ACC112 (cell line): ENCODE data around the gene CWC27.

ENCODE experiments used
- H2AFZ ChIP-seq: fragments of 200-600 bp; sonication (generic); one replicate; pipeline ENCODE4 v1.6.0; 2017; ENCODE audit warnings: antibody characterized with exemption, low read length; ENCODE audit not compliant: unreplicated experiment
- H3K27ac ChIP-seq: fragments of 200-600 bp; sonication (generic); 2 replicates; pipeline ENCODE4 v1.5.1; 2014; ENCODE audit warnings: low read depth, mild to moderate bottlenecking, antibody characterized with exemption, low read length, moderate library complexity
- H3K27me3 ChIP-seq: fragments of 200-600 bp; sonication (generic); 2 replicates; pipeline ENCODE4 v1.6.1; 2014; ENCODE audit warnings: mild to moderate bottlenecking, antibody characterized with exemption, low read length, moderate library complexity, mixed read lengths; ENCODE audit not compliant: insufficient read depth
- H3K36me3 ChIP-seq: fragments of 200-600 bp; sonication (generic); 2 replicates; pipeline ENCODE4 v1.6.1; 2016; ENCODE audit warnings: mild to moderate bottlenecking, antibody characterized with exemption, low read length, moderate library complexity, mixed read lengths; ENCODE audit not compliant: insufficient read depth
- H3K4me1 ChIP-seq: fragments of 200-600 bp; sonication (generic); one replicate; pipeline ENCODE4 v1.6.1; 2016; ENCODE audit warnings: low read length, mixed read lengths; ENCODE audit not compliant: insufficient read depth, unreplicated experiment, control insufficient read depth
- H3K4me3 ChIP-seq: fragments of 200-600 bp; sonication (generic); 2 replicates; pipeline ENCODE4 v1.5.1; 2014; ENCODE audit warnings: mild to moderate bottlenecking, low read depth, low read length
- H3K79me2 ChIP-seq: fragments of 200-600 bp; sonication (generic); one replicate; pipeline ENCODE4 v1.6.0; 2016; ENCODE audit warnings: low read length; ENCODE audit not compliant: control insufficient read depth, unreplicated experiment, insufficient read depth

CWC27 gene

GRCh38 chr5:64968591-64969110 is 199.9 kb downstream of the CWC27 start:
- Histone ChIP-seq H3K4me1 (peaks cover 14% of the 10 kb centered on the region), H3K36me3 (peaks cover 14% of the 10 kb centered on the region), H3K79me2 (no peaks in the 10 kb centered on the region), H3K27me3 (no peaks in the 10 kb centered on the region), H3K4me3 (no peak overlapping the region), H3K27ac (no peak overlapping the region), H2AFZ (no peak overlapping the region)

DNA sequence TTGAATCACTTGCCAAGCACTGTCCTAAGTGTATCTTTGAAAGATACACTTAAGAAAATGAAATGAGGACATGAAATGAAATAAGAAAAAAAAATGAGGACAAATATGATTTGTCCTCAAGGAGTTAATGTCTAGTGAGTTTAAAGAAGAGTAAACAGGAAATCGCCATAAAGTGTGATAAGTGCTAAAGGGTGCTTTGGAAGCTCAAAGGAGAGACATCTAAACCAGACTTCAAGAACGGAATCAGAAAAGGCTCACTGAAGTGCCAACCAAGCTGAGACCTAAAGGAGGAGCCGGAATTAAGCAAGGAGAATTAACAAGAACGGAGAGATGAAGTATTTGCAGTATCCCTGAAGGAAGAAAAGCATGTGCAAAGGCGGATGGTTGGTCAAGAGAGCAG is 200.8 kb downstream of the CWC27 start:
- no peak overlapping the region for H2AFZ ChIP-seq
- no peaks in the 10 kb centered on the region for H3K27me3 ChIP-seq
- H3K27ac ChIP-seq: no peak overlapping the region
- H3K36me3 ChIP-seq: peaks cover 7% of the 10 kb centered on the region; the same call in 1 of the 2 replicates
- H3K4me3 ChIP-seq: no peak overlapping the region
- H3K4me1 ChIP-seq: peaks cover 14% of the 10 kb centered on the region
- H3K79me2 ChIP-seq: no peaks in the 10 kb centered on the region

- Histone ChIP-seq H3K4me3 (no peak overlapping the region), H3K27me3 (no peaks in the 10 kb centered on the region), H3K36me3 (peaks cover 6% of the 10 kb centered on the region; the same call in 1 of the 2 replicates), H3K79me2 (no peaks in the 10 kb centered on the region), H2AFZ (no peak overlapping the region), H3K27ac (no peak overlapping the region), H3K4me1 (peaks cover 4% of the 10 kb centered on the region)
Measured at GRCh38 chr5:64971513-64971912, 202.8 kb downstream of the CWC27 start.

DNA sequence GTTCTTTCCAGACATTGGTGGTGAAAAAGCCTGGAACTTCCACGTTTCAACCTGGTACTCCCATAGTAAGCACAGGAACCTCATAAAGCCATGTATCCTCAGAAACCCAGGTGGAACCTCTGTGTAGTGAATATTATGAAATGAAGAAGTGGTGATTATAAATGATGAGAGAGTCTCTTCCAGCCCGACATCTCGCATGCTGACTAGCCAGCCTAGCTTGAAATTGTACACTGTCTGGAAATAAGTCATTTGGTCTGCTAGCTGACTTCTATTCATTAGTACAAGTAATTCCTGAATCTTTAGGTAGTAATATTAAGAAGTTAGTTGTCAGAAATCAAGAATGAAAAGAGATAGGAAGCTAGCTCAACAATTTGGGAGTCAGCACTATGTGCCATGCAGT is 203.3 kb downstream of the CWC27 start:
- no peak overlapping the region for H3K4me3 ChIP-seq
- no peaks in the 10 kb centered on the region for H3K79me2 ChIP-seq
- peaks cover 4% of the 10 kb centered on the region for H3K4me1 ChIP-seq
- H2AFZ ChIP-seq: no peak overlapping the region
- H3K36me3 ChIP-seq: peaks cover 6% of the 10 kb centered on the region; the same call in 1 of the 2 replicates
- H3K27ac ChIP-seq: peak overlapping the region; percentile 30; the same call in 1 of the 2 replicates
- H3K27me3 ChIP-seq: no peaks in the 10 kb centered on the region

DNA sequence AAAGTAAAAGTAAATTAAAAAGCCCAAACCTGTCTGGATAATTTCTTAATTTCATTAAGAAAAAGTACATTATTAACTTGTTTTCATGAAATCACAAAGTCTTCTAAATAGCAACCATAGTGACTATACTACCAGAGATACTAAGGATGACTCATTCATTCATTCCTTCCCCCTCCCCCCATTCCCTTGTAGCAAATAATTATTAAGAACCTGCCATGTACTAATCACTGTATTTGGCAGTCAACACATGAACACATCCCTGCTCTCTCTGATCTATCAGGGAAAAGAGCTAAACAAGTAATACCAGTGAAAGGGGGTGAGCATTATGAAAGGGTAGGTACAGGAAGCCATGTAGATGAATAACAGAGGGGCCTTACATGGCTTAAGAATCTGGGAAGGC is 203.9 kb downstream of the CWC27 start:
- peaks cover 4% of the 10 kb centered on the region for H3K4me1 ChIP-seq
- peaks cover 6% of the 10 kb centered on the region; the same call in 1 of the 2 replicates for H3K36me3 ChIP-seq
- no peaks in the 10 kb centered on the region for H3K79me2 ChIP-seq

GRCh38 chr5:64973215-64973614 is 204.5 kb downstream of the CWC27 start:
- H2AFZ ChIP-seq: no peak overlapping the region
- H3K27me3 ChIP-seq: no peaks in the 10 kb centered on the region
- no peak overlapping the region for H3K27ac ChIP-seq
- H3K4me3 ChIP-seq: no peak overlapping the region
- no peaks in the 10 kb centered on the region for H3K79me2 ChIP-seq
- H3K36me3 ChIP-seq: peaks cover 6% of the 10 kb centered on the region; the same call in 1 of the 2 replicates
- peaks cover 10% of the 10 kb centered on the region for H3K4me1 ChIP-seq

More for the DNA sequence above, 203.9 kb downstream of the CWC27 start:
- Histone ChIP-seq H3K27me3 (no peaks in the 10 kb centered on the region), H3K4me3 (no peak overlapping the region), H3K27ac (peak overlapping the region; percentile 25; the same call in 1 of the 2 replicates), H2AFZ (no peak overlapping the region)

GRCh38 chr5:64977779-64978178 is 209.0 kb downstream of the CWC27 start:
- Histone ChIP-seq H3K36me3 (peaks cover 4% of the 10 kb centered on the region; the same call in 1 of the 2 replicates), H3K27me3 (no peaks in the 10 kb centered on the region), H3K4me1 (peaks cover 6% of the 10 kb centered on the region), H3K4me3 (no peak overlapping the region), H3K79me2 (no peaks in the 10 kb centered on the region), H3K27ac (no peak overlapping the region), H2AFZ (no peak overlapping the region)

DNA sequence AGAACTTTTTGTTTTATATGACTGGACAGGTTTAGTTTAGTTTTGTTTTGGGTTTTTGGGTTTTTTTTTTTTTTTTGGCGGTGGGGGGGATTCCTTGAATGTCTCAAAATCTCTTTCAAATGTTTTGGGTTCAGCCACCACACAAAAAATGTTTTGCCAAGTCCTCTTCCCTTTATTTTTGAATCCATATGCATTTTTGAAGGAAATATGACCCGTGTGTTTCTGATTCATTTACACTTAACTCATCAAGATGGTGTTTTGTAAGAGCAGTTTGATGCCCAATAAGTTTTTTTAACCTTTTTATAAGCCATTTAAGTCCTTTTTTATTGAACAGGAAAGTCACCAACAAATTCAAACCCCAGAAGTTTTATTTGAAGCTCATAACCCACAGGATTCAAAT is 209.8 kb downstream of the CWC27 start:
- H3K27me3 ChIP-seq: no peaks in the 10 kb centered on the region
- no peak overlapping the region for H3K4me3 ChIP-seq
- no peak overlapping the region for H3K27ac ChIP-seq
- no peaks in the 10 kb centered on the region for H3K36me3 ChIP-seq
- no peak overlapping the region for H2AFZ ChIP-seq
- H3K79me2 ChIP-seq: no peaks in the 10 kb centered on the region
- H3K4me1 ChIP-seq: peaks cover 6% of the 10 kb centered on the region

DNA sequence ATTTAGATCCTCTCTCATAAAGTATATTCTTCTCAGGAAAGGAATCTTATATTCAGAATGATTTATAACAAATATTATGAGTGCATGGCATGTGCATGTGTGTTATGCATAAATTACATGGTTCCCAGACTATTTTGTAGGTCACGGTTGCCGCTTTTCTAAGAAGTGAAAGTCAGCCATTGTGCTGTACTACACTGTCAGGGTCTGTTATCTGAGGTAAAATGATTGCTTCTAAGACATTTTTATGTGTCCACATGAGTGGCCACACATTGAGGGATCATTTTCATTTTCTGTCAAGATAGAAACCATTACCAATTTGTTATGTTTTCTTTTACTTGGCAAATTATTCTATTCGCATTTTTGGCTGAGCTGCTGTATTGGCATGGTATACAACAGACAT is 210.8 kb downstream of the CWC27 start:
- Histone ChIP-seq H2AFZ (no peak overlapping the region), H3K79me2 (no peaks in the 10 kb centered on the region), H3K36me3 (no peaks in the 10 kb centered on the region), H3K4me3 (no peak overlapping the region), H3K27ac (no peak overlapping the region), H3K27me3 (no peaks in the 10 kb centered on the region), H3K4me1 (peaks cover 6% of the 10 kb centered on the region)

DNA sequence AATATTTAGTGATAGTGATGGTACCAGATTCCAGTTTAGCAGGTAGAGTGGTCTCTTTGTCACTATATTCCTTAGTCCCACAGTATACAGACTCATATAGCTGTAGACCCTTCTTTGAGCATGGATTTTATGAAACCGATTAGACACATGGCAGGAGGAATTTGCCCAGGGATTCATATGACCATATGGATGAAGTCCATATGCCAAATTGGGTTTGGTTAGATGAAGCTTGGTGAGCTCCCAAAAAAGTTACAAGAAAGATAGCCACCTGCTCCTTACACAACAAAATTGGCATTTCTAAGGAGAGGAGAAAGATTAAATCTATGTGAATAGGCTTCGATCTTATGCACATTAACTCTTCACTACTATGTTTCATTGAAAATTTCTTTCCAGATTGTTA is 211.4 kb downstream of the CWC27 start:
- no peaks in the 10 kb centered on the region for H3K27me3 ChIP-seq
- H3K79me2 ChIP-seq: no peaks in the 10 kb centered on the region
- H2AFZ ChIP-seq: no peak overlapping the region
- H3K27ac ChIP-seq: no peak overlapping the region
- no peaks in the 10 kb centered on the region for H3K36me3 ChIP-seq
- no peak overlapping the region for H3K4me3 ChIP-seq
- H3K4me1 ChIP-seq: peaks cover 6% of the 10 kb centered on the region

DNA sequence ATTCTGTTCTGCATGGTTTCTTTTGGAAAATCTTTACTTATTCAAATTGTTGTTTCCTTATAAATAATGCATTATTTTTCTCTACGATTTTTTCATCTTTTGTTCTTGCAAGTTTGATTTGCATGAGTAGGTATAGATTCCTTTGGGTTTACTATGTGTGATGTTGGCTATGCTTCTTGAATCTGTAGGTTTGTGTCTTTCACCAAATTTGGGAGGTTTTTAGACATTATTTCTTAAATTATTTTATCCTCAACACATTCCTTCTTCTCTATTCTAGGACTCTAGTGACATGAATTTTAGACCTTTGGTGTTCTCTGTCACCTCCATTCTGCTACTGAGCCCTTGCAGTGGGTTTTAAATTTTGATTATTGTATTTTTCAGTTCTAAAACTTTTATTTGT is 219.0 kb downstream of the CWC27 start:
- H3K27me3 ChIP-seq: no peaks in the 10 kb centered on the region
- 0 out of 2 replicates have a peak, but pooled peaks cover 2% of the 10 kb centered on the region for H3K36me3 ChIP-seq
- H3K4me1 ChIP-seq: no peaks in the 10 kb centered on the region
- H3K27ac ChIP-seq: no peak overlapping the region
- no peak overlapping the region for H2AFZ ChIP-seq
- no peak overlapping the region for H3K4me3 ChIP-seq
- no peaks in the 10 kb centered on the region for H3K79me2 ChIP-seq
